Adipocyte (in vitro differentiated cells): ENCODE measurements around the gene LAMA3.
A peak's percentile ranks its signal among the peaks of the same experiment; 100 is the strongest.

Experiments
- DNase-seq: peaks from one replicate; pipeline ENCODE4 v3.0.0-alpha.2; 2015; ENCODE audit warnings: low read depth
- H3K27me3 ChIP-seq: replicated peaks from 2 replicates; pipeline ENCODE4 v1.7.0; 2013; ENCODE audit warnings: mild to moderate bottlenecking, low read length, moderate library complexity; ENCODE audit not compliant: control insufficient read depth, insufficient read depth
- H3K36me3 ChIP-seq: 2 replicates; pipeline ENCODE4 v1.7.0; 2013; ENCODE audit warnings: low read length, mild to moderate bottlenecking, moderate library complexity; ENCODE audit not compliant: control insufficient read depth, insufficient read depth, severe bottlenecking
- H3K4me1 ChIP-seq: 2 replicates; pipeline ENCODE4 v1.7.0; 2013; ENCODE audit warnings: mild to moderate bottlenecking, low read length, moderate library complexity; ENCODE audit not compliant: control insufficient read depth, insufficient read depth
- H3K4me3 ChIP-seq: 2 replicates; pipeline ENCODE4 v1.7.0; 2013; ENCODE audit warnings: mild to moderate bottlenecking, low read length, moderate library complexity
- H3K9ac ChIP-seq: 2 replicates; pipeline ENCODE4 v1.7.0; 2013; ENCODE audit warnings: mild to moderate bottlenecking, low read length, moderate library complexity
- H3K9me3 ChIP-seq: 2 replicates; pipeline ENCODE4 v1.7.0; 2013; ENCODE audit warnings: mild to moderate bottlenecking, low read length, moderate library complexity; ENCODE audit not compliant: control insufficient read depth

The LAMA3 gene

GRCh38 chr18:23690505-23691068, 1.3 kb downstream of the LAMA3 start:
- no peak overlapping the region for H3K9ac ChIP-seq
- DNase-seq: no peak
- no peaks in the 10 kb centered on the region for H3K9me3 ChIP-seq
- no peaks in the 10 kb centered on the region for H3K27me3 ChIP-seq
- H3K36me3 ChIP-seq: no peaks in the 10 kb centered on the region
- H3K4me3 ChIP-seq: peak overlapping the region; percentile 83
- H3K4me1 ChIP-seq: peaks cover 13% of the 10 kb centered on the region

GRCh38 chr18:23693846-23694245, 4.6 kb downstream of the LAMA3 start:
- Histone ChIP-seq H3K9me3 (no peaks in the 10 kb centered on the region), H3K9ac (no peak overlapping the region), H3K4me1 (peaks cover 17% of the 10 kb centered on the region), H3K27me3 (no peaks in the 10 kb centered on the region), H3K4me3 (no peak overlapping the region), H3K36me3 (no peaks in the 10 kb centered on the region)
- no peak for DNase-seq

- no peak for DNase-seq
- no peaks in the 10 kb centered on the region for H3K27me3 ChIP-seq
- no peaks in the 10 kb centered on the region for H3K36me3 ChIP-seq
- H3K9ac ChIP-seq: peak overlapping the region; percentile 11
- no peaks in the 10 kb centered on the region for H3K9me3 ChIP-seq
- H3K4me1 ChIP-seq: peaks cover 14% of the 10 kb centered on the region
- peak overlapping the region; percentile 46 for H3K4me3 ChIP-seq
Measured at GRCh38 chr18:23694637-23695430, 5.6 kb downstream of the LAMA3 start.

- no peak for DNase-seq
- H3K27me3 ChIP-seq: no peaks in the 10 kb centered on the region
- no peak overlapping the region for H3K4me3 ChIP-seq
- peaks cover 9% of the 10 kb centered on the region for H3K4me1 ChIP-seq
- H3K9me3 ChIP-seq: no peaks in the 10 kb centered on the region
- H3K36me3 ChIP-seq: no peaks in the 10 kb centered on the region
- no peak overlapping the region for H3K9ac ChIP-seq
Measured at GRCh38 chr18:23701017-23701416, 11.8 kb downstream of the LAMA3 start.

GRCh38 chr18:23701544-23702064, 12.4 kb downstream of the LAMA3 start:
- Histone ChIP-seq H3K4me1 (peaks cover 7% of the 10 kb centered on the region), H3K36me3 (no peaks in the 10 kb centered on the region), H3K9me3 (no peaks in the 10 kb centered on the region), H3K27me3 (no peaks in the 10 kb centered on the region), H3K9ac (no peak overlapping the region), H3K4me3 (no peak overlapping the region)
- DNase-seq: no peak

GRCh38 chr18:23702606-23703005, 13.4 kb downstream of the LAMA3 start:
- no peaks in the 10 kb centered on the region for H3K27me3 ChIP-seq
- H3K9me3 ChIP-seq: peaks cover 5% of the 10 kb centered on the region
- H3K36me3 ChIP-seq: no peaks in the 10 kb centered on the region
- peaks cover 7% of the 10 kb centered on the region for H3K4me1 ChIP-seq
- H3K9ac ChIP-seq: no peak overlapping the region
- DNase-seq: no peak
- no peak overlapping the region for H3K4me3 ChIP-seq

GRCh38 chr18:23703057-23703986, 14.1 kb downstream of the LAMA3 start:
- H3K9ac ChIP-seq: no peak overlapping the region
- H3K9me3 ChIP-seq: peaks cover 5% of the 10 kb centered on the region
- no peaks in the 10 kb centered on the region for H3K27me3 ChIP-seq
- no peak overlapping the region for H3K4me3 ChIP-seq
- peaks cover 7% of the 10 kb centered on the region for H3K4me1 ChIP-seq
- peak; percentile 69 for DNase-seq
- H3K36me3 ChIP-seq: no peaks in the 10 kb centered on the region

GRCh38 chr18:23703987-23704384, 14.7 kb downstream of the LAMA3 start:
- Histone ChIP-seq H3K36me3 (no peaks in the 10 kb centered on the region), H3K9ac (no peak overlapping the region), H3K9me3 (peaks cover 5% of the 10 kb centered on the region), H3K27me3 (no peaks in the 10 kb centered on the region), H3K4me3 (no peak overlapping the region), H3K4me1 (peaks cover 7% of the 10 kb centered on the region)
- DNase-seq: no peak

- no peak overlapping the region for H3K9ac ChIP-seq
Measured at GRCh38 chr18:23704806-23705205, 15.6 kb downstream of the LAMA3 start.

GRCh38 chr18:23706971-23707640, 17.9 kb downstream of the LAMA3 start:
- Histone ChIP-seq H3K9me3 (peaks cover 5% of the 10 kb centered on the region), H3K9ac (no peak overlapping the region), H3K4me1 (peaks cover 7% of the 10 kb centered on the region), H3K27me3 (no peaks in the 10 kb centered on the region), H3K4me3 (no peak overlapping the region), H3K36me3 (no peaks in the 10 kb centered on the region)
- no peak for DNase-seq

More at GRCh38 chr18:23704806-23705205, 15.6 kb downstream of the LAMA3 start:
- H3K27me3 ChIP-seq: no peaks in the 10 kb centered on the region
- no peak for DNase-seq
- H3K4me1 ChIP-seq: peaks cover 7% of the 10 kb centered on the region
- peaks cover 5% of the 10 kb centered on the region for H3K9me3 ChIP-seq
- no peaks in the 10 kb centered on the region for H3K36me3 ChIP-seq
- no peak overlapping the region for H3K4me3 ChIP-seq
